Measurements from ENCODE around the gene DMAC2.
"Not testable (repeated sequence)": the region's sequence is repeated elsewhere in the genome, so short reads cannot be mapped to it uniquely, and the experiment has no call there.

Gene DMAC2

DNA sequence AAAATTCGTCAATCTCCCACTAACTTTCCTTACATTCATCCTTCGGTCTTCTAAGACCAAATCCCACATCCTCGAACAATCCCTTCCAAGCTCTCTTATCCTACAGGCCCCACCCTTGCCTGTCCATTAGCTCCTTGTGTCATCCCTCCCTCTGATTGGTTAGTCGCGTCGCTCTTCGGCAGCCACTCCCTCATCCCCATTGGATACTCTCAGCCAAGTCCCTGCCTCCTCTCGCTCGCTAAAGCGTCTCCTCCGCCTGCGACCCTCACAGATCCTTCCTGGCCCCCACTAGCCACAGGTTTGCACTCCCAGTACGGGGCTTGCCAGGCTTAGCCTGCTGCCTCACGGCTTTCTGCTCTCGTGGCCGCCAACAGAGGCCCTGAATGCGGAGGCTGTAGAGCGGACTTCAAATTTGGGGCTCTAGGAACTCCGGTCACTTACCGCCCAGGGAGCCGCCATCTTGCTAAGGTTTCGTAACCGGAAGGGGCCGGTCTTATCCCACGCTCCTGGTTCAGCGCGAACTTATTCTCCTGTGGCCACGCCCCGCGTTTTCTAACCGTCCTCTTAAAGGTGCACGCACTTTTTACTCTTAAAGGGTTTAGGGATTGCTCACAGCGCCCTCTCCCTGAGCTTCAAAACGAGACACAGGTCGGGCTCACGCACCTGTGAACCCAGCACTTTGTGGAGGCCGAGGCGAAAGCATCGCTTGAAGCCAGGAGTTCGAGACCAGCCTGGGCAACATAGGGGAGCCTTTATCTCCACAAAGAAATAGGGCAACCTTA lies at the start of gene DMAC2:
DMAC2 (minus strand) TSS at position 472 of the 782 bp plus-strand sequence; CDS start at position 459, 13 bp downstream.
- DNase-seq (ENCODE audit: low spot score) = peak; percentile 97

DNA sequence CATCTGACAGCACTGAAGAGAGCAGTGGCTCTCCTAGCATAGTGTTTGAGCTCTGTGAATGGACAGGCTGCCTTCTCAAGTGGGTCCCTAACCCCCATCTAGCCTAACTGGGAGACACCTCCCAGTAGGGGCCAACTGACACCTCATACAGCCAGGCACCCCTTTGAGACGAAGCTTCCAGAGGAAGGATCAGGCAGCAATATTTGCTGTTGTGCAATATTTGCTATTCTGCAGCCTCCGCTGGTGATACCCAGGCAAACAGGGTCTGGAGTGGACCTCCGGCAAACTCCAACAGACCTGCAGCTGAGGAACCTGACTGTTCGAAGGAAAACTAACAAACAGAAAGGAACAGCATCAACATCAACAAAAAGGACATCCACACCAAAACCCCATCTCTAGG lies 47.2 kb upstream of the DMAC2 start:
- not testable (repeated sequence) for DNase-seq (ENCODE audit: low spot score)

DNA sequence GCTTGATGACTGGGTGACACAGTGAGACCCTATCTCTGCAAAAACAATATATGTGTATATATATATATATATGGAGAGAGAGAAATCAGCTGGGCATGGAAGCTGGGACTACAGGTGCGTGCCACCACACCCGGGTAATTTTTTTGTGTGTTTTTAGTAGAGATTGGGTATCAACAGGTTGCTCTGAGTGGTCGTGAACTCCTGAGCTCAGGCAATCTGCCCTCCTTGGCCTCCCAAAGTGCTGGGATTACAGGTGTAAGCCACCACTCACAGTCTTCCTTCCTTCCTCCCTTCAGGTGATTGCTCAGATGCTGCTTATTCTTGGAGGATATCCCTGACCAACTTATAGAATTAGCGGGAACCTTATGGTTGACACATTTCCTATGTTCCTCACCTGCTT lies 45.1 kb upstream of the DMAC2 start:
- no peak for DNase-seq (ENCODE audit: low spot score)

DNA sequence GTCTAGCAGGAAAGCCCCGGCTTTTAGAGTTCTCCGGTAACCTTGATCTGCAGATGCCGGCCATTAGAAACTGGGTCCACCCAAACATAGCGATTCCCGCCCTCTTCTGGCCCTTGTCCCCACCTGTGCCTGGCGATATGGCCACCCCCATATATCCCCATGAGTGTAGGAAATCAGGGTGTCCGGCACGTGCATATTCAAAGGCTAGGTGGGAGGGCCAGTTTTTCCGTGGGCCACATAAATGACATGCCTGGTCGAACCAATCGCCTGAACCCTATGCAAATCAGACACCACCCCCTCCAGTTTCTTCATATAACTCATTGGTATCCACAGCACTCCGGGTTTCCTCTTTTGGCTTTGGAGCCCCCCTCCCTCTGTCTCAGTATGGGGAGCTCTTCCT lies 40.6 kb upstream of the DMAC2 start:
- DNase-seq (ENCODE audit: low spot score) = no peak

DNA sequence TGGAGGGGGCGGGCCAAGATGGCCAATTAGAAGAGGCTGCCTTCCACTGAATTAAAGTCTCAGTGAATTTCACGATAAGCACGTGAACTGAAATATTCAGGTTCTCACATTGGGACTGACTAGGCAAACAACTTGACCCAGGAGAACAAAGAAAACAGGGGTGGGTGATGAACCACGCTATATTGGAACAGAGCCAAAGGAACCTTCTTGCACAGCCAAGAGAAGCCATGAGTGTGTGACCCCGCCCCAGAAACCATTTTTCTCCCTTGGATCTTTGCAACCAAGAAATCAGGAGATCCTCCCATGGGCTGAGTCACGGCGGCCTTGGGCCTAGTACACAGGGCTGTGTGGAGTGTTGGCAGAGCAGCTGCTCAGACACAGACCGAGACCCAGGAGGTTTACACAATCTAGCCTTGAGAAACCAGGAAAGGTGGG lies 40.1 kb upstream of the DMAC2 start:
- no peak for DNase-seq (ENCODE audit: low spot score)

DNA sequence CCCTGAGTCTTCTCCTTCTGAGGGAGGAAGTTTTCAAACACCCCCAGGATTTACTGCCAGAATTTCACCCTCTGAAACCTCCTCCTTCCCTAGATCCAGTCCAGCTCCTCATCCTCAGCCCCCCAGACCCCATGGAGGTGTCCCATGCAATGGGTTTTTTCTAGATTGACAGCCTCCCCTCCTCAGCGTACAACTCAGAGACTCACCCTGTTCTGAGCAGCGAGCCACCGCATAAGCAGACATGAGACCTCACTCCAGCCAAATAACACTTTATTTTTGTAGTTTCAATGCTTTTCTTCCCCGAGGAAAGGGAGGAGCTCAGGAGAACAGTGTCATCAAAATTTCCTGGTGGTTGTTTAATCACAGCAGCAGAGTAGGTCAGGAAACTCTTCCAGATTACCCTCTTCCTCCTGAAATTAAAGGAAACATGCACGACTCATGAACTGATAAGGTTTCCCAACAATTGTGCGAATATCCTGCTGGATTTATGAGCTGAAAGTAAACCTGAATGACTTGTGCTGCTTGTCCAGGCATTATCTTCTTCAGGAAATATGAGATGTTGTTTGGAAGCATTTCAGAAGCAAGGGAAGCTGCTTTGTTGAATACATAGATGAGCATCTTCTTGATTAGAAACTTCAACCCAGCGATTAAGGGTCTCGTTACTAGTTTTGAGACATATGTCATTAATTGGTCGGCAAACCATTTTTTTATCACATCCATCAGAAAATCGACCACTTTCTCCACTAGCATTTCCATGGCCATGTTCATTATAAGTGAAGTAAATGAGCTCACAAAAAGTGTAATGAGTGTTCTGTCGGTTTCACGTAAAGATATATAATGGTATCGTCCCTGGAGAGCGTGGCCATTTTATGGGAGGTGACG lies 39.4 kb upstream of the DMAC2 start:
- no peak for DNase-seq (ENCODE audit: low spot score)

DNA sequence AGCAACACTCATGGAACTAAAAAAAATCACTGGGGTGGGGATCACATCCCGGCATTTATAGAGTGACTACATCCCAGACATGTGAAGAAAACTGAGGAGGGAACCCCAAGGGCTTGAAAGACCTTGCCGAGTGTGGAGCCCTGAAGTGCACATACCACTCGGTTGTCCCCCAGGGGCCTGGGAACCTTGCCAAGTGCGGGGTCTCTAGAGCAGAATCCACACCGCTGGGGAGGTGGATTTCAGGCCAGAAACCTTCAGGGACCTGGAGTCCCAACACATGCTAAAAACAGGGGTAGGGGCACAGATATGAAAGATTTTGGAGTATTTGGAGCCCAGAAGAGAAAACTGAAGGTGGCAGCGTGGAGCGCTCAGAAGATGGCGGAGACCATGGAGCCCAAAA lies 38.5 kb upstream of the DMAC2 start:
- no peak for DNase-seq (ENCODE audit: low spot score)

DNA sequence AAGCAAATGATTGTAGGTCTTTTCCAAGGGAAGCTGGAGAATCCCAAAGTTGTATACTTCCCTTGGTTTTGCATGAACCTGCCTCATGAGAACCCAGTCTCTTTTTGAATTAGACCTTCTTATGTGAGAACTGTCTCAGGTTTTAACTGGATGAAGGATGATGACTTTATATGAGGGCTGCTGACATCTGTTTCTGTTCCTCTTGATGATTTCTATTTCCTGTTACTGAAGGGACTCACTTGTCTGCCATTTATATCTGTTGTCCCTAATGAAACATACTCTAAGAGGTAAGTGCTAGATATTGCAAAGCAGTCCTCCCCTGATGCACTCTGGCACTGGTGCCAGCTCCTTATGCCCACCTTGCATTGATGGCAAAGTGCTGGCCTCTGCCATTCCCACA lies 36.9 kb upstream of the DMAC2 start:
- no peak for DNase-seq (ENCODE audit: low spot score)

DNA sequence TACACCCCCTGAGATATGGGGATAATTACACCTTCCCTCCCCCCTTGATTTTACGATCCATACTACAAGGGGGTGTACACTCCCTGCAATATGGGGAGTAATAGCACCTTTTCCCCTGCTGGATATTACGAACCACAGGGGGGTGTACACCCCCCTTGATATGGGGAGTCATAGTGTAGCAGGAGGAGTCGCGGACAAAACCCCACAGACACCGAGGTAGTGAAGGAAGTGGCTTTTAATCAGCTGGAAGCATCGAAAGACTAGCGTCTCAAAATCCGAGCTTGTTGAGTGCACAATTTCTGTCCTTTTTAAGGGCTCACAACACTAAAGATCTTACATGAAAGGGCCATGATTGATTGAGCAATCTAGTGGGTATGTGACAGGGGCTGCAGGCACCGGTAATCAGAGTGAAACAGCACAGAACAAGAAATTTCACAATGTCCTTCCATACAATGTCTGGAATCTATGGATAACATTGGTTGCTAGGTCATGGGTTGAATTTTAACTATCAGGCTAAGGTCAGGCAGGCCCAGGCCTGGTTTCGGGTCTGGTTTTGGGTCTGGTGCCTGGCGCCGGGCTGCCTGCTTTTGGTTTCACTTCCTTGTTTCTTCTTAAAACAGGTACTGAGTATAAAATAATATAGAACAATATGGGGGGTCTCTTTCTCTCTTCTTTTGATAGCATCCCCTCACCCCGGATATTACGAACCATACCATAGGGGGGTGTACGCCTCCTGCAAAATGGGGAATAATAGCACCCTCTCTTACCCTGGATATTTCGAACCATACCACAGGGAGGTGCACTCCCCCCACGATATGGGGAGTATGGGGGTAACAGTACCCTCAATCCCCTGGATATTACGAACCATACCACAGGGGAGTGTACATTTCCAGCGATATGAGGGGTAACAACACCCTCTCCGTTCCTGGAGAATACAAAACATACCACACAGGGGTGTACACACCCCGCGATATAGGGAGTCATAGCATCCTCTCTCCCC lies 23.8 kb upstream of the DMAC2 start:
- not testable (repeated sequence) for DNase-seq (ENCODE audit: low spot score)

DNA sequence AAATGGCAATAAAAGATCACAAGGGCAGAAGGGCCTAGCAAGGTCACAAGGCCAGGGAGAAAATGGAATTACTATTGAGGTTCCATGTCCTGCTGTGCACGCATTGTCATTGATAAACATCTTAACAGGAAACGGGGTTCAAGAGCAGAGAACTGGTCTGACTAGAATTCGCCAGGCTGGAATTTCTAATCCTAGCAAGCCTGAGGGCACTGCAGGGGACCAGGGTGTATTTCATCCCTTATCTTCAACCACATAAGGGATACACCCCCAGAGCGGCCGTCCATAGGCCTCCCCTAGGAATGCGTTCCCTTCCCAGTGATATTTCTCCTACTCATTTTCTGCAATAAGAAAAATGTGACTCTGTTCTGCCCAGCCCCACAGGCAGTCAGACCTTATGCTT lies 22.8 kb upstream of the DMAC2 start:
- no peak for DNase-seq (ENCODE audit: low spot score)

DNA sequence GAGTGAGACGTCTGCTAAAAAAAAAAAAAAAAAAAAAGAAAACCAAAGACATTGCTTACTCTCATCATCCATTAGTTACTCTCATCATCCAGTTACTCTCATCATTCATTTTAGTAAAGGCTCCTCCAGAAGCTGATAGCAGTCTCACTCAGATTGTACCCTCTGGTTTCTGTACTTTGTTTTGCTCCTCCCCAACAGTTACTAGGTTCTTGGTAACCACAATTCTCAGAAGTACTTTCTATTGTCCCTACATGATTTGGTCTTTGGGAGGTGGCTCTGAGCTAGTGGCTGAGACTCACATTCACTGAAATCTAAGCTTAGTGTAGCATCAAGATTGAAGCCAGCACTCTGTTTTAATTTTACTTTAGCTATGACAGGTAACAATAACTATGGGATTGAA lies 17.5 kb upstream of the DMAC2 start:
- DNase-seq (ENCODE audit: low spot score) = no peak

DNA sequence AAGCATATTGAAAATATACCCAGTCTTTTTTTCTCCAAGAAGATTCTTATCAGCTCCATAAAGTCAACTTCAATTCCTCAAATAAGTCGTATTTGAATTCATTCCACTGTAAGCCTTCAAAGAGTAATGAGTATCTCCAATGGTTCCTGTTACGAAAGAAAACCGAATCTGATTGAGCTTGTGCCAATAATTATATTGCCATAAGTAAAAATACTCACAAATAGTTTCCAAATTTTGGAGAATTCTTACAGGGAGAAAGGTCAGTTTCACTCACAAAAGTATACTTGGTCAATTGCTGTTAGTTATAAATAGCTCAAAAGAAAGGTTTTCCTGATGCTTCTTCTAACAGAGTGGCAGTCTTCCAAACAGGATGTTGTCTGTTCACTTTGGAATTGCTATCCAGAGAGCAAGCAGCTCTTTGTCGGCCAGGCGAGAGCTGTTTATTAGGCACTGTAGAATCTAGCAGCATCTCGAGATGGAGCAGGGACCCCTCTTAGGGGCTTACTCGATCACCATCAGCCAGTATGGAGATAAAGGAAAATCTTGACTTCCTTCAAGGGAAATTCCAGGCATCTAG lies 16.7 kb upstream of the DMAC2 start:
- no peak for DNase-seq (ENCODE audit: low spot score)

DNA sequence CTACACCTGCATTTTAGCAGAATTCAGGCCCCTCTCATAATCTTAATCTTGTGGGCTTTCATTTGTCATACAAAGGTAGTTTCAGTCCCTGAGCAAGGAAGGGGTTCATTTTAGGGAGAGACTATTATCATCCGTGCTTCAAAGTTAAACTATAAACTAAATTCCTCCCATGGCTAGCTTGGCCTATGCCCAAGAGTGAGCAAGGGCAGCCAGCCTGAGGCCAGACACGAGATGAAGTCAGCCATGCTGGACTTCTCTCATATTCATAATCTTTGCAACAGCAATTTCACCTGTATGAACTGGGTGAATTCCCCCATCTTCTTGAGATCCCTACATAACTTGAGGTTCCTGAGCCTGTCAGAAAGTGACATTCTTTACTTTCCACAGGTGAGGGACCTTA lies 16.2 kb upstream of the DMAC2 start:
- DNase-seq (ENCODE audit: low spot score) = no peak

DNA sequence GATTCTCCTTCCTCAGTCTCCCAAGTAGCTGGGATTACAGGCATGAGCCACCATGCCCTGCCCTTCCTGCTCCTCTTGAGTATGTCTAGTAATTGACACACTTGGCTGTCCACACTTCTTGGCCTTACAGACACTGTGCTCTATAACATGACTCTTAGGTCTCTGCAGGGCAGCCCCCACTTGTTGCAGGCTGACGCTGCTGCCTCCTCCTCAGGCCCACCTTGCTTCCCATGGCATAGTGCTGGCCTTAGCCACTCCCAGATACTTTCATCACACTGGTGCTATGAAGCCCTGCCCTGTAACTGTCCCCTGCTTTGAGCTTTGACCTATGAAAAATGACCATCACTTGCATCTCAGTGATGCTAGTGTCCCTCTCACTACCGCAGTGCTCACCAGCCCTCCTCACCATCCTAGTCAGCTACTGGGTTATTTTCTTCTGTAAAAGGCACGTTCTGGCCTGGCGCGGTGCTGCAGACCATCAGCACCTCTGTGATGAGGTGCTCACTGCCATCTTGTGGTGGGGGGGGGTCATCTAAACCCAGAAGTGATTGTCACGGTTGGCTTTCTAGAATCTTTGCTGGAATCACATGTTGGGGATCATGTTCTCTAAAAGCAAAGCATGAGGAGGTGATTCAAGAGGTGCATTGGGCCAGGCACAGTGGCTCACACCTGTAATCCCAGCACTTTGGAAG lies 13.0 kb upstream of the DMAC2 start:
- DNase-seq (ENCODE audit: low spot score) = no peak

DNA sequence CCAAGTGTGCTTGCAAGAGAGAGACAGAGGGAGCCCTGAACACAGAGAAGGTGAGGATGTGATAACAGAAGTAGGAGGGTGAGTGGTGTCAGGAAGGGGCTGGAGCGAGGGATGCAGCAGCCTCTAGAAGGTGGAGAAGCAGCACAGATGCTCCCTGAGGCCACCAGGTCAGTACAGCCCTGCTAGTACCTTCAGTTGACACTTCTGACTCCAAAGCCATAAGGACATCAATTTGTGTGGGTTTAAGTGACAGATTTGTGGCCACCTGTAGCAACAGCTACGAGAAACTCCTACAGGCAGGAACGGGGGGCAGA lies 10.1 kb upstream of the DMAC2 start:
- DNase-seq (ENCODE audit: low spot score) = no peak

DNA sequence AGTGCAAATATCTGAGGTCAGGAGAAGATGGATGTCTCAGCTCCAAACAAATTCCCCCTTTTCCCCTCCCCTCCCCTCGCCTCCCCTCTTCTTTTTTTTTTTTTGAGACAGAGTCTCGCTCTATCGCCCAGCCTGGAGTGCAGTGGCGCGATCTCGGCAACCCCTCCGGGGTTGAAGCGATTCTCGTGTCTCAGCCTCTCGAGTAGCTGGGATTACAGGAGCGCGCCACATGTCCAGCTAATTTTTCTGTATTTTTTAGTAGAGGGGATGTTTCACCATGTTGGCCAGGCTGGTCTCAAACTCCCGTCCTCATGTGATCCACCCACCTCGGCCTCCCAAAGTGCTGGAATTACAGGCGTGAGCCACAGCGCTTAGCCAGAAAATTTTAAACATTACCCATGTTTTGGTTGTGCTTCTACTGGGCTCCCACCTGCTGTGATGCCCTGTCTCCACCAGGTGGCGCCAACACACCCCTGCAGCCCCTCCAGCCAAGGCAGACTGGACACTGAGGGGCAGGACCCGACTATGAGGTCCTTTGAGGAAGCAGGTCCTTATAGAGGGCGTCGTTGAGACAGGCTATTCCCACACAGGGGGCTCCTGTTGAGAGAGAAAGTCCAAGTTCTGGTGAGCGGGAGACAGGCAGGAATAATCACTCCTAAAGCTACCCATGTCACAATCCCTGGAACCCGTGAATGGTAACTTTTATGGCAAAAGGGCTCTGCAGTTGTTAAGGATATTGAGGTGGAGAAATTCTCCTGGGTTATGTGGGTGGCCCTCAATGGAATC lies 9.6 kb upstream of the DMAC2 start:
- peak; percentile 85 for DNase-seq (ENCODE audit: low spot score)

DNA sequence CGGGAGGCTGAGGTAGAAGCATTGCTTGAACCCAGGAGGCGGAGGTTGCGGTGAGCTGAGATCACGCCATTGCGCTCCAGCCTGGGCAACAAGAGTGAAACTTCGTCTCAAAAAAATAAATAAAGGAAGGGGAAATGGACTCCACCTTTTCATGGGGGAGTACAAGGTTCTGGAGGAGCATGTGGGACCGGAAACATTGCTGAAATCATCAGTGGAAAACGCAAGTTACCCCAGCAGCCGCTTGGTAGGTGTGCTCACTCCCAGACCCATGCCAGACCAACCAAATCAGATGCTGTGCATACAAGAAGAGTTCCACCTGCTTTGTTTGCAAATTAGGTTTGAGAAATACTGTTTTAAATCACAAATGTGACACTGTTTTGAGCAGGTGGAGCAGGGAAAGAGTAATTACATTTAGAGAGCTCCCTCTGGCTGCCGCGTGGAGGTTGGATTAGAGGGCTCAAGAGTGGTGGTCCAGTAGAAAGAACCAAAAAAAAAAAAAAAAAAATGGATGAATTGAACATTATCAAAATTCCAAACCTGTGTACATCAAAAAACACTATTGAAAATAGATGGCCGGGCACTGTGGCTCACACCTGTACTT lies 8.1 kb upstream of the DMAC2 start:
- no peak for DNase-seq (ENCODE audit: low spot score)

DNA sequence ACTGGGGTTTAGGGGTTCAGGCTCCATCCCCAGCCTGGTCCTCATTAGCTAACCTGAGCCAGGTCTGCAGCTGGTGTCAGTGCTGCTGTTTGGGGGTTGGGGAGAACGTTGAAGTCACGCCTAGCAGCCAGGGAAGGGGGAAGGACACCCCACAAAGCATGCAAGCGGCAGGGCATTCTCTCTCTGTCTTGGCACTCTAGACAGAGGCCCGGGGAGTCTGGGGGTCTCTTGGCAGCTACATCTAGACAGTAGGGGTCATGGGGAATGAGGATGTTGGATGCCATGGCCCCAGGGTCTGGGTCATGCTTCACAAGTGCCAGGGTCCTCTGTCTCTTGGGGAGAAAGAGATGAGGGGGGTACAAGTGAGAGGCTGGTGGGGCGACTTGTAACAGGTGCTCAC lies 5.9 kb upstream of the DMAC2 start:
- DNase-seq (ENCODE audit: low spot score) = no peak

DNA sequence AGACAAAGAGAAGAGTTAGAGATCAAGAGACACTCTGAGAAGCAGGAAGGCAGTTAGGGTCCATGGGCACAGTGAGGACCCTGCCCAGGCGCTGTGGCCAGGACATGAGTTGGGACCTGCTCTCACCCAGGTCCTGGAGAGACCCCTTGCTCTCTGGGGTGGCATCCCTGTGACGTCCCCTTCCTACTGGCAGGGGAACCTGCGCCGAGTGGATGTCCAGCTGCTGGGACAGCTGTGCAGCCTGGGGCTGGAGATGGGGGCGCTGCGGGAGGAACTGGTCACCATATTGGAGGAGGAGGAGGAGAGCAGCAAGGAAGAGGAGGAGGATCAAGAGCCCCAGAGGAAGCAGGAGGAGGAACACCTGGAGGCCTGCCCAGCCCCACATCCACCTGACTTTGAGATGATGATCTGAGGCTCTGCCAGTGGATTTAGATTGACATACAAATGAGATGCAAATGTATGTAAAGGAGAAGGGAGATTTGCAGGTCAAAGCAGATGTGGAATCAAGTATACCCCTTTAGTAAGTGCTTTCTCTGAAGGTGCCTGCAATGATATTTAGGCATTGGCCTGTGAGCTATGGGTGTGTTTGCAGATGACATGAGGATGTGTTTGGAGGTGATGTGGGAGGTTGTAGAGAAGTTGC lies 4.2 kb upstream of the DMAC2 start:
- no peak for DNase-seq (ENCODE audit: low spot score)
